Measurements from ENCODE around the gene ANXA11.

The ANXA11 gene

GRCh38 chr10:80110986-80111385 is 94.4 kb downstream of the ANXA11 start:
- in situ Hi-C loops (cut with HindIII; ENCODE audit: low sequenced_read_pairs), result no loop called here

- in situ Hi-C loops (cut with HindIII; ENCODE audit: low sequenced_read_pairs), result no loop called here
These were observed 96.6 kb downstream of the ANXA11 start for GRCh38 chr10:80108576-80109239.

- in situ Hi-C loops (cut with HindIII; ENCODE audit: low sequenced_read_pairs), result no loop called here
These were observed 101.0 kb downstream of the ANXA11 start for GRCh38 chr10:80104066-80104926.

All from endothelial cell of hepatic sinusoid (primary cell).